ENCODE data around the gene CEP20.
"Not testable (repeated sequence)": the region's sequence is repeated elsewhere in the genome, so short reads cannot be mapped to it uniquely, and the experiment has no call there.

CEP20 gene, protein sequence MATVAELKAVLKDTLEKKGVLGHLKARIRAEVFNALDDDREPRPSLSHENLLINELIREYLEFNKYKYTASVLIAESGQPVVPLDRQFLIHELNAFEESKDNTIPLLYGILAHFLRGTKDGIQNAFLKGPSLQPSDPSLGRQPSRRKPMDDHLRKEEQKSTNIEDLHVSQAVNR

DNA sequence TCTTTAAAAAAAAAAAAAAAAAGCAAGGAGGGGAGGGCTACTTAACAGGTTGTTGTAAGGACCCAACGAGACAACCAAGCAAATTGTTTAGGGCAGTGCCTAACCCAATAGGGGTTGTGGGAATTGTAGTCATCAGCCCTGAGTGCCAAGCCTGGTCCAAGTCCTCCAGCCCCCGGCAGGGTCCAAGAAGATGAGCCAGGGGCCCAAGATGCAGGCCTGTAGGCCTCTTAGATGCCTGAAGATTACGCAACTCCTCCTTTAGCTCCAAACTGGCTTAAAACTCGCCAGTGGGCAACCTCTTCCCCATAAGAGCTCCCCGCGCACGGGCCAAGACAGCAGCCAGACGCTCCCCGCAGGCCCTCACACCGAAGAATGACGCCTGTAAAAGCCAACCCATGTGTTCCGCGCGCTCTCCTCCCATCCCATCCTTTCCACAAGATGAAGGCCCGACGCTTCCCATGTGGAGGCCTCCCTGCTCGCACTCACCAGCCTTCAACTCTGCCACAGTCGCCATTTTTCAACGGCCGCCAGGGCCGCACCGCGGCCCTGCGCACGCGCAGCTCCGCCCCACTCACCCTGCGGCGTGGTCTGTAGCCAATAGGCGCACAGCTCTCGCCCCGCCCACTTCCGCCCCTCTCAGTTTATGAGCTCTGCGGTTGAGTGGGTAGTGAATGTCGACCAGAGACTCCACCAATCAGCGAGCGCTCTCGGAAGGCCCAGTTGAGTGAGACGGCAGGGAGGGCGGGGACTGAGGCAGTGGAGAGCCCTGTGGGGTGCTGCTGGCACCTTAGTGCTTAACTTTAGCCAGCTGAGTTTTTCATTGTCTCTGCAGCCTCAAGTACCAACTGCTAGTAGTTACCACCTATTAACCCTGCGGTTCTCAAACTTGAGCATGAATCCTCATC, at the start of gene CEP20:
Gene CEP20 (minus strand): TSS at position 532 of the 905 bp plus-strand sequence. CDS start 18 bp downstream, at position 514.
- Histone ChIP-seq H3K4me1 (ENCODE audit: low read depth, poor library complexity, severe bottlenecking) (peaks cover 31% of the 10 kb centered on the region), H3K27me3 (ENCODE audit: insufficient read depth, low read depth) (no peaks in the 10 kb centered on the region)

DNA sequence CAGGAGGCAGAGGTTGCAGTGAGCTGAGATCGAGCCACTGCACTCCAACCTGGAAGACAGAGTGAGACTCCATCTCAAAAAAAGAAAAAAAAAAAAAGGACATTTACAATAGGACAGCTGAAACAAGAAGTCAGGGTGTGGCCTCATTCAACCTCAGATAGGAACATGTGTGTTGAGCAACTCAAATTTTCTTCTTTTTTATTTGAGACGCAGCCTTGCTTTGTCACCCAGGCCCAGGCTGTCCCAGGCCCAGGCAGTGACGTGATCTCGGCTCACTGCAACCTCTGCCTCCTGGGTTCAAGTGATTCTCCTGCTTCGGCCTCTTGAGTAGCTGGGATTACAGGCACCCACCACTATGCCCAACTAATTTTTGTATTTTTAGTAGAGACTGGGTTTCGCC, 48.4 kb upstream of the CEP20 start:
- not testable (repeated sequence) for H3K27ac ChIP-seq; H3K9ac ChIP-seq; H3K79me2 ChIP-seq (ENCODE audit: insufficient read depth, low read depth); H3K27me3 ChIP-seq (ENCODE audit: insufficient read depth, low read depth); H3K36me3 ChIP-seq (ENCODE audit: insufficient read depth); H3K4me1 ChIP-seq (ENCODE audit: low read depth, poor library complexity, severe bottlenecking); H4K20me1 ChIP-seq (ENCODE audit: insufficient read depth); H3K4me2 ChIP-seq; H3K4me3 ChIP-seq (IDR thresholded peaks at IDR 0.05; ENCODE audit: insufficient read depth, low read depth, low read length); H2AFZ ChIP-seq (ENCODE audit: low read depth)

More for the DNA sequence above, at the start of gene CEP20:
- TF ChIP-seq, protein P1, sequence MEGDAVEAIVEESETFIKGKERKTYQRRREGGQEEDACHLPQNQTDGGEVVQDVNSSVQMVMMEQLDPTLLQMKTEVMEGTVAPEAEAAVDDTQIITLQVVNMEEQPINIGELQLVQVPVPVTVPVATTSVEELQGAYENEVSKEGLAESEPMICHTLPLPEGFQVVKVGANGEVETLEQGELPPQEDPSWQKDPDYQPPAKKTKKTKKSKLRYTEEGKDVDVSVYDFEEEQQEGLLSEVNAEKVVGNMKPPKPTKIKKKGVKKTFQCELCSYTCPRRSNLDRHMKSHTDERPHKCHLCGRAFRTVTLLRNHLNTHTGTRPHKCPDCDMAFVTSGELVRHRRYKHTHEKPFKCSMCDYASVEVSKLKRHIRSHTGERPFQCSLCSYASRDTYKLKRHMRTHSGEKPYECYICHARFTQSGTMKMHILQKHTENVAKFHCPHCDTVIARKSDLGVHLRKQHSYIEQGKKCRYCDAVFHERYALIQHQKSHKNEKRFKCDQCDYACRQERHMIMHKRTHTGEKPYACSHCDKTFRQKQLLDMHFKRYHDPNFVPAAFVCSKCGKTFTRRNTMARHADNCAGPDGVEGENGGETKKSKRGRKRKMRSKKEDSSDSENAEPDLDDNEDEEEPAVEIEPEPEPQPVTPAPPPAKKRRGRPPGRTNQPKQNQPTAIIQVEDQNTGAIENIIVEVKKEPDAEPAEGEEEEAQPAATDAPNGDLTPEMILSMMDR (conservative IDR thresholded peaks at IDR 0.05; ENCODE audit: low read depth, low read length) = no peak
- no peaks in the 10 kb centered on the region for H4K20me1 ChIP-seq (ENCODE audit: insufficient read depth)
- peak within 1 kb of the TSS; percentile 64 for H2AFZ ChIP-seq (ENCODE audit: low read depth)
- peak within 1 kb of the TSS; percentile 86 for H3K9ac ChIP-seq
- peaks cover 48% of the 10 kb centered on the region for H3K79me2 ChIP-seq (ENCODE audit: insufficient read depth, low read depth)
- peak within 1 kb of the TSS; percentile 68 for H3K27ac ChIP-seq
- H3K4me3 ChIP-seq (IDR thresholded peaks at IDR 0.05; ENCODE audit: insufficient read depth, low read depth, low read length) = no peak within 1 kb of the TSS
- peaks cover 11% of the 10 kb centered on the region; the same call in 1 of the 2 replicates for H3K36me3 ChIP-seq (ENCODE audit: insufficient read depth)
- peak within 1 kb of the TSS; percentile 75 for H3K4me2 ChIP-seq

GRCh38 chr16:15934991-15935390, 46.6 kb upstream of the CEP20 start:
- H3K36me3 ChIP-seq (ENCODE audit: insufficient read depth) = no peaks in the 10 kb centered on the region
- H3K4me1 ChIP-seq (ENCODE audit: low read depth, poor library complexity, severe bottlenecking) = no peaks in the 10 kb centered on the region
- no peaks in the 10 kb centered on the region for H4K20me1 ChIP-seq (ENCODE audit: insufficient read depth)
- H3K27me3 ChIP-seq (ENCODE audit: insufficient read depth, low read depth) = no peaks in the 10 kb centered on the region
- no peak overlapping the region for H3K9ac ChIP-seq
- H3K27ac ChIP-seq = no peak overlapping the region
- no peaks in the 10 kb centered on the region for H3K79me2 ChIP-seq (ENCODE audit: insufficient read depth, low read depth)
- no peak overlapping the region for H3K4me2 ChIP-seq
- TF ChIP-seq, protein P1 (conservative IDR thresholded peaks at IDR 0.05; ENCODE audit: low read depth, low read length) = no peak
- no peak overlapping the region for H3K4me3 ChIP-seq (IDR thresholded peaks at IDR 0.05; ENCODE audit: insufficient read depth, low read depth, low read length)
- H2AFZ ChIP-seq (ENCODE audit: low read depth) = no peak overlapping the region

- Histone ChIP-seq H3K27me3 (ENCODE audit: insufficient read depth, low read depth) (no peaks in the 10 kb centered on the region), H2AFZ (ENCODE audit: low read depth) (no peak overlapping the region), H3K4me2 (no peak overlapping the region), H3K9ac (no peak overlapping the region), H4K20me1 (ENCODE audit: insufficient read depth) (no peaks in the 10 kb centered on the region), H3K4me1 (ENCODE audit: low read depth, poor library complexity, severe bottlenecking) (no peaks in the 10 kb centered on the region), H3K36me3 (ENCODE audit: insufficient read depth) (no peaks in the 10 kb centered on the region), H3K27ac (no peak overlapping the region), H3K79me2 (ENCODE audit: insufficient read depth, low read depth) (no peaks in the 10 kb centered on the region), H3K4me3 (IDR thresholded peaks at IDR 0.05; ENCODE audit: insufficient read depth, low read depth, low read length) (no peak overlapping the region)
- TF ChIP-seq, protein P1 (conservative IDR thresholded peaks at IDR 0.05; ENCODE audit: low read depth, low read length) = no peak
Observed at GRCh38 chr16:15933781-15934180, 45.4 kb upstream of the CEP20 start.
